Keratinocyte (primary cell): Measurements from ENCODE around the gene EIF1AX.

Source experiments
- EZH2 ChIP-seq: IDR thresholded peaks from one replicate; pipeline ENCODE4 v1.6.1; 2012; ENCODE audit warnings: inconsistent platforms, mild to moderate bottlenecking, low read length, moderate library complexity
- TF ChIP-seq, protein P1 (sequence below), 3 experiments: IDR thresholded peaks in 1 of 3; conservative IDR thresholded peaks in 1 of 3; optimal IDR thresholded peaks in 1 of 3; 2 replicates in 2 of 3; 3 replicates in 1 of 3; pipeline versions ENCODE3 to v1.5.1; 2011; ENCODE audit warnings: low read length in 3 of 3, mild to moderate bottlenecking in 3 of 3, moderate library complexity in 2 of 3, control low read depth in 1 of 3, inconsistent platforms in 1 of 3; ENCODE audit not compliant: insufficient read depth in 2 of 3; ENCODE audit errors: extremely low read depth in 1 of 3

DNA sequence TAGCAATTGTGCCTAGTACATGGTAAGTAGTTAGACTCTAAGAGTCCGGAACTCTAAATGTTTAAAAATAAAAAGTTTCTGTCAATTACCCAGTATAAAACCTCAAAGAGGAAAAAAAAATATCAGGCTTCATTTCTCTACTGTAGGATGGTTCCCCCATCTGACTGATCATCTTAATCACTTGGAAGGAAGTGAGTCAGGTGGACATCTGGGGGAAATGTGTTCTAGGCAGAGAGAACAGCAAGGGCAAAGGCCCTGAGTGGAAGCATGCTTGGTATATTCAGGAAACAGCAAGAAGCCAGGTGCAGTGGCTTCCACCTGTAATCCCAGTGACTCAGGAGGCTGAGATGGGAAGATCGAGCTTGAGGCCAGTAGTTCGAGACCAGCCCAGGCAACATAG lies 2.9 kb upstream of the EIF1AX start:
- TF ChIP-seq EZH2: no peak
- TF ChIP-seq, protein P1, sequence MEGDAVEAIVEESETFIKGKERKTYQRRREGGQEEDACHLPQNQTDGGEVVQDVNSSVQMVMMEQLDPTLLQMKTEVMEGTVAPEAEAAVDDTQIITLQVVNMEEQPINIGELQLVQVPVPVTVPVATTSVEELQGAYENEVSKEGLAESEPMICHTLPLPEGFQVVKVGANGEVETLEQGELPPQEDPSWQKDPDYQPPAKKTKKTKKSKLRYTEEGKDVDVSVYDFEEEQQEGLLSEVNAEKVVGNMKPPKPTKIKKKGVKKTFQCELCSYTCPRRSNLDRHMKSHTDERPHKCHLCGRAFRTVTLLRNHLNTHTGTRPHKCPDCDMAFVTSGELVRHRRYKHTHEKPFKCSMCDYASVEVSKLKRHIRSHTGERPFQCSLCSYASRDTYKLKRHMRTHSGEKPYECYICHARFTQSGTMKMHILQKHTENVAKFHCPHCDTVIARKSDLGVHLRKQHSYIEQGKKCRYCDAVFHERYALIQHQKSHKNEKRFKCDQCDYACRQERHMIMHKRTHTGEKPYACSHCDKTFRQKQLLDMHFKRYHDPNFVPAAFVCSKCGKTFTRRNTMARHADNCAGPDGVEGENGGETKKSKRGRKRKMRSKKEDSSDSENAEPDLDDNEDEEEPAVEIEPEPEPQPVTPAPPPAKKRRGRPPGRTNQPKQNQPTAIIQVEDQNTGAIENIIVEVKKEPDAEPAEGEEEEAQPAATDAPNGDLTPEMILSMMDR (optimal IDR thresholded peaks at IDR 0.05 in 1 of 3, IDR thresholded peaks at IDR 0.05 in 1 of 3, conservative IDR thresholded peaks at IDR 0.05 in 1 of 3; ENCODE audit: extremely low read depth in 1 of 3, insufficient read depth in 2 of 3, low read length in 3 of 3): no peak
